CD4-positive, alpha-beta memory T cell (primary cell): Measurements from ENCODE around the gene GALP. TPM values are rescaled to one million over a fixed set of nuclear protein-coding genes. Genes with fewer than 3 reads are reported as not detected.

ENCODE experiments used
- CTCF ChIA-PET: fragments of 350-600 bp; sonication (Branson Sonifier 250); formaldehyde crosslinking; loops from one replicate; lab custom pipeline; 2021; ENCODE audit warnings: inconsistent platforms; ENCODE audit not compliant: partially characterized antibody; lab: Charles Lee
- POLR2A ChIA-PET: fragments of 350-600 bp; sonication (Branson Sonifier 250); formaldehyde crosslinking; loops from one replicate; lab custom pipeline; 2021; ENCODE audit not compliant: partially characterized antibody; lab: Charles Lee
- DNase-seq, 5 donors: peaks; one replicate each; pipeline versions ENCODE4 v3.0.0 to v3.0.0-alpha.2; 2020 to 2022; ENCODE audit warnings: mixed read lengths in 1 of 5
- H3K27ac ChIP-seq: one replicate; pipeline ENCODE4 v1.7.0; 2013; ENCODE audit warnings: low read depth, low read length
- H3K27me3 ChIP-seq: 2 replicates; pipeline ENCODE4 v1.7.0; 2013; ENCODE audit warnings: mild to moderate bottlenecking, low read length, moderate library complexity; ENCODE audit not compliant: insufficient read depth
- H3K36me3 ChIP-seq: 2 replicates; pipeline ENCODE4 v1.7.0; 2013; ENCODE audit warnings: mild to moderate bottlenecking, low read length, moderate library complexity; ENCODE audit not compliant: insufficient read depth
- H3K4me1 ChIP-seq: 2 replicates; pipeline ENCODE4 v1.7.0; 2013; ENCODE audit warnings: mild to moderate bottlenecking, low read length, moderate library complexity; ENCODE audit not compliant: insufficient read depth
- H3K4me3 ChIP-seq, 2 donors: one replicate each; pipeline ENCODE4 v1.7.0; 2013; ENCODE audit warnings: low read length in 2 of 2, mild to moderate bottlenecking in 1 of 2
- H3K9me3 ChIP-seq, 2 donors: one replicate each; pipeline ENCODE4 v1.7.0; 2013; ENCODE audit warnings: low read length in 2 of 2, control low read depth in 1 of 2; ENCODE audit not compliant: control insufficient read depth in 1 of 2
- H3K27ac Mint-ChIP-seq, 7 donors: one replicate each; pipeline ENCODE4 v1.8.0; 2020 to 2021; ENCODE audit warnings: mixed read lengths in 7 of 7, mild to moderate bottlenecking in 6 of 7, inconsistent platforms in 3 of 7, moderate library complexity in 3 of 7
- H3K27me3 Mint-ChIP-seq, 2 donors: one replicate each; pipeline ENCODE4 v1.8.0; 2020 to 2021; ENCODE audit warnings: mixed read lengths in 2 of 2
- H3K36me3 Mint-ChIP-seq, 2 donors: one replicate each; pipeline ENCODE4 v1.8.0; 2020 to 2021; ENCODE audit warnings: mixed read lengths in 2 of 2, inconsistent platforms in 1 of 2, mild to moderate bottlenecking in 1 of 2
- H3K4me1 Mint-ChIP-seq, 4 donors: one replicate each; pipeline ENCODE4 v1.8.0; 2020 to 2021; ENCODE audit warnings: mixed read lengths in 4 of 4, mild to moderate bottlenecking in 1 of 4
- H3K4me3 Mint-ChIP-seq, 8 donors: one replicate each; pipeline ENCODE4 v1.8.0; 2020 to 2021; ENCODE audit warnings: mixed read lengths in 8 of 8, mild to moderate bottlenecking in 7 of 8, moderate library complexity in 6 of 8, inconsistent platforms in 3 of 8
- H3K9me3 Mint-ChIP-seq, 8 donors: one replicate each; pipeline ENCODE4 v1.8.0; 2020 to 2021; ENCODE audit warnings: mixed read lengths in 8 of 8, mild to moderate bottlenecking in 5 of 8, inconsistent platforms in 3 of 8, moderate library complexity in 1 of 8
- intact Hi-C: fragments of 100-400 bp; cut with micrococcal nuclease; formaldehyde crosslinking; loops from one replicate; pipeline ENCODE4 v1.15.1; 2023
- polyA plus RNA-seq, 2 donors: library from polyadenylated mRNA; unstranded; fragments of 300-500 nt; fragmentation: Illumina TruSeq; gene quantifications; one replicate each; pipeline ENCODE4 v1.2.3, GENCODE V29; 2021
- total RNA-seq, 2 experiments: library from RNA; stranded (reverse); gene quantifications; one replicate each; pipeline ENCODE4 v1.2.3, GENCODE V29; 2021

The GALP gene
- total and polyA plus RNA-seq, 4 experiments from 2014 or later = not detected

- Histone ChIP-seq H3K9me3 (no peaks in the 10 kb centered on the region), H3K27ac (no peak overlapping the region), H3K4me1 (peaks cover 8% of the 10 kb centered on the region), H3K4me3 (no peak overlapping the region), H3K27me3 (no peaks in the 10 kb centered on the region), H3K36me3 (no peaks in the 10 kb centered on the region)
- peak overlapping the region in 1 of 8 donors; percentile 20 for H3K4me3 Mint-ChIP-seq
- DNase-seq = no peak
- no peaks in the 10 kb centered on the region for H3K9me3 Mint-ChIP-seq
- H3K4me1 Mint-ChIP-seq = peaks cover 9 to 19% (median 15%) of the 10 kb centered on the region in 4 donors
- no peak overlapping the region for H3K27ac Mint-ChIP-seq
- POLR2A ChIA-PET = no interaction called here
- H3K27me3 Mint-ChIP-seq = no peaks in the 10 kb centered on the region
- intact Hi-C loops = no loop called here
- CTCF ChIA-PET = no interaction called here
- H3K36me3 Mint-ChIP-seq = peaks cover 0 to 4% of the 10 kb centered on the region in 2 donors
Measured at GRCh38 chr19:56136362-56136761, 39.4 kb upstream of the GALP start.

- Histone ChIP-seq H3K36me3 (no peaks in the 10 kb centered on the region), H3K27me3 (no peaks in the 10 kb centered on the region), H3K4me1 (peaks cover 16% of the 10 kb centered on the region), H3K9me3 (no peaks in the 10 kb centered on the region), H3K27ac (no peak overlapping the region), H3K4me3 (no peak overlapping the region)
- peak overlapping the region in 2 of 8 donors; percentile 18 to 20 for H3K4me3 Mint-ChIP-seq
- no peaks in the 10 kb centered on the region for H3K9me3 Mint-ChIP-seq
- peaks cover 0 to 4% of the 10 kb centered on the region in 2 donors for H3K36me3 Mint-ChIP-seq
- CTCF ChIA-PET = no interaction called here
- H3K27me3 Mint-ChIP-seq = no peaks in the 10 kb centered on the region
- H3K27ac Mint-ChIP-seq = peak overlapping the region in 1 of 7 donors; percentile 29
- intact Hi-C loops = no loop called here
- POLR2A ChIA-PET = interaction anchor here (1.8 kb wide), 1 partner anchor 17 kb away, joined by 5 read pairs; the partner anchor contains the start of gene ZNF787
- no peak for DNase-seq
- peaks cover 13 to 28% (median 21%) of the 10 kb centered on the region in 4 donors for H3K4me1 Mint-ChIP-seq
Measured at GRCh38 chr19:56137405-56137804, 38.4 kb upstream of the GALP start.

- H3K27ac ChIP-seq = no peak overlapping the region
- Mint-ChIP-seq H3K27ac (peak overlapping the region in 1 of 7 donors; percentile 73), H3K27me3 (no peaks in the 10 kb centered on the region), H3K4me3 (peak overlapping the region in 1 of 8 donors; percentile 13), H3K4me1 (peaks cover 15 to 33% (median 25%) of the 10 kb centered on the region in 4 donors), H3K36me3 (peaks cover 0 to 4% of the 10 kb centered on the region in 2 donors), H3K9me3 (no peaks in the 10 kb centered on the region)
- H3K36me3 ChIP-seq = no peaks in the 10 kb centered on the region
- CTCF ChIA-PET = no interaction called here
- no peak overlapping the region for H3K4me3 ChIP-seq
- no peaks in the 10 kb centered on the region for H3K9me3 ChIP-seq
- peaks cover 18% of the 10 kb centered on the region for H3K4me1 ChIP-seq
- DNase-seq = no peak
- POLR2A ChIA-PET = interaction anchor here (1.8 kb wide), 1 partner anchor 17 kb away, joined by 5 read pairs; the partner anchor contains the start of gene ZNF787
- intact Hi-C loops = no loop called here
- H3K27me3 ChIP-seq = no peaks in the 10 kb centered on the region
Measured at GRCh38 chr19:56138069-56138468, 37.7 kb upstream of the GALP start.

GRCh38 chr19:56139847-56140582 is 35.8 kb upstream of the GALP start:
- Mint-ChIP-seq H3K4me3 (peak overlapping the region; percentile 87 to 98 (median 94)), H3K4me1 (peaks cover 24 to 46% (median 33%) of the 10 kb centered on the region in 4 donors), H3K9me3 (no peaks in the 10 kb centered on the region), H3K27me3 (no peaks in the 10 kb centered on the region), H3K36me3 (peaks cover 0 to 4% of the 10 kb centered on the region in 2 donors), H3K27ac (peak overlapping the region; percentile 89 to 98 (median 96))
- H3K27ac ChIP-seq = peak overlapping the region; percentile 73
- H3K4me1 ChIP-seq = peaks cover 22% of the 10 kb centered on the region
- intact Hi-C loops = loop anchor here (2.0 kb wide), 2 partner anchors 535 to 1101 kb away; partner anchors contain the start of genes ZNF805 and ZNF865
- H3K9me3 ChIP-seq = no peaks in the 10 kb centered on the region
- H3K4me3 ChIP-seq = peak overlapping the region; percentile 71 to 96
- no peak for DNase-seq
- no peaks in the 10 kb centered on the region for H3K27me3 ChIP-seq
- POLR2A ChIA-PET = interaction anchor here (1.4 to 3.9 kb wide), 3 partner anchors 15 to 540 kb away, joined by 4 to 64 read pairs (median 5); partner anchors contain the start of genes FIZ1, ZNF524 and ZNF787
- CTCF ChIA-PET = interaction anchor here (1.0 to 1.3 kb wide), 2 partner anchors 21 to 35 kb away, joined by 3 to 5 read pairs; no protein-coding TSS in a partner anchor
- H3K36me3 ChIP-seq = no peaks in the 10 kb centered on the region

- DNase-seq = peak; percentile 99 to 100 (median 99)
- H3K4me3 ChIP-seq = peak within 1 kb of the TSS; percentile 71 to 96
- H3K4me1 ChIP-seq = peaks cover 22% of the 10 kb centered on the region
- no peaks in the 10 kb centered on the region for H3K9me3 Mint-ChIP-seq
- peaks cover 24 to 46% (median 33%) of the 10 kb centered on the region in 4 donors for H3K4me1 Mint-ChIP-seq
- CTCF ChIA-PET = interaction anchor here (1.0 kb wide), 1 partner anchor 36 kb away, joined by 5 read pairs; no protein-coding TSS in a partner anchor
- H3K36me3 ChIP-seq = no peaks in the 10 kb centered on the region
- H3K27ac ChIP-seq = peak within 1 kb of the TSS; percentile 73
- H3K27ac Mint-ChIP-seq = peak within 1 kb of the TSS; percentile 89 to 98 (median 96)
- peak within 1 kb of the TSS; percentile 87 to 98 (median 94) for H3K4me3 Mint-ChIP-seq
- intact Hi-C loops = loop anchor here (1.0 to 2.0 kb wide), 5 partner anchors 19 to 1100 kb away; partner anchors contain the start of genes ZNF582, ZNF787, ZNF805 and ZNF865
- peaks cover 0 to 4% of the 10 kb centered on the region in 2 donors for H3K36me3 Mint-ChIP-seq
- H3K27me3 ChIP-seq = no peaks in the 10 kb centered on the region
- no peaks in the 10 kb centered on the region for H3K27me3 Mint-ChIP-seq
- POLR2A ChIA-PET = interaction anchor here (1.0 to 3.9 kb wide), 4 partner anchors 16 to 541 kb away, joined by 3 to 64 read pairs (median 4); partner anchors contain the start of genes FIZ1, ZNF524 and ZNF787
- H3K9me3 ChIP-seq = no peaks in the 10 kb centered on the region
Measured at GRCh38 chr19:56140583-56141416, 35.0 kb upstream of the GALP start, which contains the start of gene ZNF444. Gene ZNF444, plus strand, starts transcription at chr19:56141287. Its CDS starts 5,625 bp downstream, at chr19:56146912.

- Mint-ChIP-seq H3K9me3 (no peaks in the 10 kb centered on the region), H3K36me3 (peaks cover 0 to 4% of the 10 kb centered on the region in 2 donors), H3K4me1 (peaks cover 24 to 46% (median 33%) of the 10 kb centered on the region in 4 donors), H3K4me3 (peak overlapping the region; percentile 82 to 98 (median 94)), H3K27me3 (no peaks in the 10 kb centered on the region), H3K27ac (peak overlapping the region; percentile 80 to 98 (median 96))
- Histone ChIP-seq H3K4me3 (peak overlapping the region; percentile 25 to 96), H3K4me1 (peaks cover 22% of the 10 kb centered on the region), H3K27me3 (no peaks in the 10 kb centered on the region), H3K9me3 (no peaks in the 10 kb centered on the region), H3K36me3 (no peaks in the 10 kb centered on the region), H3K27ac (peak overlapping the region; percentile 73)
- intact Hi-C loops = loop anchor here (1.0 to 2.0 kb wide), 5 partner anchors 20 to 1099 kb away; partner anchors contain the start of genes ZNF582, ZNF787, ZNF805 and ZNF865
- POLR2A ChIA-PET = interaction anchor here (1.0 to 3.9 kb wide), 4 partner anchors 17 to 542 kb away, joined by 3 to 64 read pairs (median 4); partner anchors contain the start of genes FIZ1, ZNF524 and ZNF787
- peak; percentile 37 to 67 (median 46) for DNase-seq
- CTCF ChIA-PET = interaction anchor here (1.3 kb wide), 2 partner anchors 19 to 75 kb away, joined by 3 read pairs; no protein-coding TSS in a partner anchor
Measured at GRCh38 chr19:56141417-56141993, 34.3 kb upstream of the GALP start.
